GM20431 (cell line): ENCODE results near the gene LEO1.

Experiments used
- in situ Hi-C: fragments of 300-500 bp; cut with MseI, MboI; formaldehyde crosslinking; loops from one replicate; pipeline ENCODE4 v1.15.0; 2020; ENCODE audit warnings: low sequenced_read_pairs; ENCODE audit not compliant: unreplicated experiment

Gene LEO1

DNA sequence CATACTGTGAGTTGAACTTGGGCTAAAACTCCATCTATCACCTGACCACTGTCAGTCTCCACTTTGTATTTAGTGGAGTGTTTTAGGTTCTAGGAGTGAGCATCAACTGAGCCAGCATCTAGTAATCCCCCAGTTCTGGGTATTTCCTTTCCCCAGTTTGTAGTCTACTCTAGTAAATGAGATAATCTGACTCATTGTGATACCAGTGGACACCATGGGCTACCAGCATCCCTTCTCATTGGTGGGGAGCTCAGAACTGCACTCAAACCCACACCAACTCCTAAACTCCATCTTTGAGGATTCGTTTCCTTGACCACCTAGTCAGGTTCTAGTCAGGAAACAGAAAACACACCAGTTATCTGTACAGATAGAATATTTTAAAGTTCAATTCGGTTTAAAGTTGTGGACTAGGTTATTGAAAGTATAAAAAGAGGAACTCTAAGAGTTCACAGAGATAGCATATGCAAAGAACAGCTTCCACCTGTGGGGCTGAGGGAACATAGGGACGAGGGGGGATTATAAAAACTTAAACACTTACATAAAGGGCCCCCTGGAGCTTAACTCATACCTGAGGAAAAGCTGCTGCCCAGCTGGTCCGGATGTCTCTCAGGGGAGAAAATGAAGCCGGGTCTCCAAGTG lies 36.0 kb downstream of the LEO1 start:
- in situ Hi-C loops, result no loop called here

DNA sequence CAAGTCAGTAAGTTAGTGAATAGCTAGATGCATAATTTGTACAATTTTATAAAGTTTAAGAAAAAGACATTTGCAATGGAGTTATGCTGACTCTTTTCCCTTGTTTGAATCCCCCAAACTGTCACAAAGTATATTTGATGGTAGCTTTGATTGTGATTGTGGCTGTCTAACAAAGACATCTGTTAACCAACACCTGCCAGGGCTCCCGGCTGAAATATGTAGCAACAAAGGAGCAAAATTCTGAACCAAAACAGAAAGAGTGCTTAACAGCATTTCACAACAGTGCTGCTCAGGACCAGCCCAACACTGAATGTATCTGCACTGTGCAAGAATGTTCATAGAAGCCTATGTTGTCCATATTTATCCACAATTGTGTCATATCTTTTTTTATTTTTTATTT lies 39.4 kb downstream of the LEO1 start:
- in situ Hi-C loops, result no loop called here

DNA sequence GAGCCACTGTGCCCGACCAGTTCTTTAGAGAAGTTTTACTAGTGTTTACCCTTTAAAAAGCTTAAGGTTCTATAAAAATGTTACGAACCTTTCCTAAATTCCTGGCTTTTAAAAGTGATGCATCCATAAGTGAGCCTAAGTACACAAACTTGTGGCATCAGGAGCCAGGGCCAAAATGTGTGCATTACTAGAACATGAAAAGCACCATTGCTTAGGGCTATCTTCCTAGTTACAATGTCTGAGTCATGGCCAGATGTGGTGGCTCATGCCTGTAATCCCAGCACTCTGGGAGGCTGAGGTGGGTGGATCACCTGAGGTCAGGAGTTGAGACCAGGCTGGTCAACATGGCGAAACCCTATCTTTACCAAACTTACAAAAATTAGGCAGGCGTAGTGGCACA lies 39.9 kb downstream of the LEO1 start:
- in situ Hi-C loops, result no loop called here

DNA sequence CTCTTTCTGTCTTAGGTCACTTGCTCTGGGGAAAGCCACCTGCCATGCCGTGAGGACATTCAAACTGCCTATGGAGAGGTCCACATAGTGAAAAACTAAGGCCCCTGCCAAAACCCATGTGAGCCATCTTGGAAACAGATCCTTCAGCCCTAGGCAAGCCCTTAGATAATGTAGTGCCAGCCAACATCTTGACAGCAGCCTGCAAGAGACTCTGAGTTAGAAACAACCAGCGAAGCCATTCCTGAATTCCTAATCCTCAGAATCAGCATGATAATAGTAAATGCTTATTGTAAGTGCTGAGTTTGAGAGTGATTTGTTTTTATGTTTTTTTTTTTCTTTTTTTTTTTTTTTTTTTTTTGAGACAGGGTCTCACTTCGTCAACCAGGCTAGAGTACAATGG lies 40.6 kb downstream of the LEO1 start:
- in situ Hi-C loops, result no loop called here

DNA sequence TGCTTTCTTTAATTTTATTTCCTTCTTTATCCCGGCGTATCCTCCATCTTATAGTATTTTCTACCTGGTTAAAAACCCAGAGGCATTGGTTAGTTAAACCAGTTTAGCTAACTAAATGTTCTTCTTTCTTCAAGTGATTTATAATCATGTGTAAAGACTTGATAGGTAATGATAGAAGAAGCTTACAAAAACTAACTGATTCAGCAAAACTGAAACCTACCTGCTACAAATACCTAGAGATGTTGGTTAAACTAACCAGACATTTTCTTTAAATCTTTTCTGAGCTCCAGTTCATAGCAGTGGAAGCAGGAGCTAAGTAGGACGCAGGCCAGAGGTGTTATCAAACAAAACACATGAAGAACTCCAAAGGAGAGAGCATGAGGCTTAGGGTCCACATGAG lies 44.8 kb downstream of the LEO1 start:
- in situ Hi-C loops, result no loop called here

DNA sequence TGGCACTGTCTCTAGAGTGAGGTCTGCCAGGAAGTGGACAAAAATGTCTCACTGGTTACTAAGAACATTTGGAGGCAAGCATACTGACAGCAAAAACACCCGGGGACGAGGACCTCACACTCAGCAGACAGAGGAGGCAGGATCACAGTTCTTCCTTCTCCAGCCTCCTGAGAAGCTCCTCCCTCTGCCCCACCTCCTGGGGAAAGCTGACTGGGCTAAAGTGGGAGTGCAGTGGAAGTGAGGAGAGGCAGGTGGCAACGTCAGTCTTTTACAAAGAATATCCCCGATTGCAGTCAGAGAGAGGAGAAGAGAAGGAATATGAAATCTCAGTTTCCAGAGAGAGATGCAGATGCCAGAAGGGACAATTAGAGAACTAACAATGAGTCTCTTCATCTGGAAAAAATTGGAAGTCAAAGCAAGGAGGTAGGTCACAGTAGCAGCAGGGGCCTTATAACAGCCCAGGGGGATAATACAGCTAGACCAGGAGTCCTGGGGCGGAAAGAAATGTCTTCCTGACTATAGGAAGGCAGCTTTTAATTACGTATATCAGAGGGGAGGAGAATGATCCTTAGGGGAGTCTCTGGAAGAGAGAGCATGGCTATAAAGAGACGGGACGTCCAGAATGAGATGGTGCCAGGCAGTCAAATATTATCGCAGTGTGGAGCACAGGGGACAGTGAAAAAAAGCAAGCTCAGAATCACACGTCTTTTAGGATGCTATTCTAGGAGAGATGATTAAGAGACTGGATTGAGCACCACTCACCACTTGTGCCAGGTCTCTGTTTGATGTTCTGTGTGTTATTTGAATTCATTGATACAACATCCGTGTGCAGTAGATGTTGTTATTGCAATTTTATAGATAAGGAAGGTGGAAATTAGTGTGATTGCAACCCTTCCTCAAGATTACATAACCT lies 47.2 kb downstream of the LEO1 start:
- in situ Hi-C loops, result no loop called here

DNA sequence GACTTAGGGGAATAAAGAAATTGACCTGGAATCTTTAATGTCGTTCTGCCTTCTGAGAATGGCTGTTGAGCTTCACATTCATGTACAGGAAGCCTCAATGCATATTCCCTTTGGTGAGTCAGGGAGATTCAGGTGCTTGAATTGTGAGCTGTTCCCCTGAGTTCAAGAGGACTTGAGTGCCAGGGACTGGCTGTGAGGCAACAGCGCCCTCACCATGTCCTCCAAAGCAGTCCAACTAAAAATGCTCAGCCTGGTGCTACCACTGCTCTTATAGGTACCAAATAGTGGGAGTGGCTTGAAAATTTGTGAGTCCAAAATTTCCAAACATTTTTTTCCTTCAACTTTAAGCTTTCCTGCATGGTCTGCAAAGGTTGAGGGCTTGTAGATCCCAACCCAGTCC lies 54.1 kb downstream of the LEO1 start:
- in situ Hi-C loops, result no loop called here

DNA sequence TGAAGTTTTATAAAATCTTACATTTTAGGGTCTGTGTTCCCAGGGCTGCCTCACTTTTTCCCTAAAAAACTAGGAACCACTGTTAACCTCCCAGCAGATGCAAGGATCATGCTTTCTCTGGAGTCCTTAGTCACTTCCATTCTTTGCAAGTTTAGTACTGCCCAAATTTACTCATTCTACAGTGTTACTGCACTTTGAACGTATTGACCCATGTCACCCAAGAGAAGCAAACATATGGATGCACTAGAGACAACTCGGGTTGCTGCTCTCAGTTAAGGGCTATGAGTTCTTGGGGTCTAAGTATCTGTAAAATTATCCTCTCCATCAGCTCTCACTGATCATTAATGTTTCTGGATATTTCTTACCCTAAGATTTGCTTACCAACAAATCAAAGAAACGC lies 59.0 kb downstream of the LEO1 start:
- in situ Hi-C loops, result no loop called here

DNA sequence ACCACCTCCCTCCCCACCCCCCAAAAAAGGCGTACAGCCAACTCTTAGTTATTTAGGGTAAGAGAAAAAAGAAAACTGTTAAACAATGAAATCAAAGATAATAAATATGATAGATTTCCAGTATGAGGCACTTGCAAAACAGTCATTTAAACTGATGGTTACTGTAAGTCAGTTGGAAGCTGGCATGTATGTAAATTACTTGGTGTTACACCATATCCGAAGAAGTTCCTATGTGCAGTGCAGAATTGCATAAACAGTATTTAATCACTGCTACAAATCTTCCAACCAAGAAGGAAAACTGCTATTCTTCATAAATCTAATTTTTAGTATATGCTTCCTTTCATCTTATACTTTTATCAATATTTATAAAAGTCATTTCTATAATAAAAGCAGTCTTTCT lies 62.0 kb downstream of the LEO1 start:
- in situ Hi-C loops, result no loop called here

DNA sequence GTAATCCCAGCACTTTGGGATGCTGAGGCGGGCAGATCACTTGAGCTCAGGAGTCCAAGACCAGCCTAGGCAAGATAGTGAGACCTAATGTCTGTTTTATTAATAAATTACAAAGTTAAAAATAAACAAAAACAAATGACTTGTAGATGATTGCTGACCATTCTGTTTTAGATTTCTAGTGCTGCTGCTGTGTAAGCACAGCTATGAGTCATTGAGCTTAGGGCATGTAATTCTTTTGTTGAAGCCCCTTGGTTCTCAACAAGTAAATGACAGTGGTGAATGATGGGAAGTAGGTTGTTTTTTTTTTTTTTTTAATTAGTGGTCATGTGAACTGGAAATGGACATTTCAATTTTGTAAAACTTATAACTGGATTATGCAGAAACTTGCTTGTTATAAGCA lies 63.3 kb downstream of the LEO1 start:
- in situ Hi-C loops, result no loop called here

DNA sequence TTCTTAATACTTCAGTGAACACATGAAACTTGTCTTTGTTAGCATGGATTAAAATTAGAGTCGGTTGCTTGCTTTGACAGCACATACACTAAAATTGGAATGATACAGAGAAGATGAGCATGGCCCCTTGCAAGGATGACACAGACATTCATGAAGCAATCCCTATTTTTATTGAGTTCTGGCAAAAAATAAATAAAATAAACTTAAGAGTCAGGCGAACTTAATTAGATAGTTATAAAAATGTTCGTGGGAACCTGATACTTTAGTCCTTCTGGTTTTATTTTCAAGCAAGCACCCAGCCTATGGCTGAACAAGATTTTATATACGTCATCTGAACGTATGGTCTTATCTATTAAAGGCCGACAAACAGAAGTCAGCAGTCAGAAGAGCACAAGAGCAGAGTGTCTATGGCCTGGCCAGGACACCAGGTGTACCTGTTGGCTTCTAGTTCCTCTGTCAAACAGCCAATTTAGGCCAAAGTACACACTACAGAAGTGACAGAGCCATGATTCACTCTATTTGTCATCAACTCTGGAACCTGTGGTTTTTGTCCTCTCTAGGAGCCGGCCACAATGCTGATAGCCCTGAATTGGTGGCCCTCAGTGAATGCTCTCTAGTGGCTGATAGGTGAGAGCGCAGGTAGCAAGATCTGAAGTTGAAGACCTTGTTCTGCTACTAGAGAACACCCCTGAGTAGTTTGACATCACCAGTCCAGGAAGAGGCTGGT lies 64.3 kb downstream of the LEO1 start:
- in situ Hi-C loops, result no loop called here

DNA sequence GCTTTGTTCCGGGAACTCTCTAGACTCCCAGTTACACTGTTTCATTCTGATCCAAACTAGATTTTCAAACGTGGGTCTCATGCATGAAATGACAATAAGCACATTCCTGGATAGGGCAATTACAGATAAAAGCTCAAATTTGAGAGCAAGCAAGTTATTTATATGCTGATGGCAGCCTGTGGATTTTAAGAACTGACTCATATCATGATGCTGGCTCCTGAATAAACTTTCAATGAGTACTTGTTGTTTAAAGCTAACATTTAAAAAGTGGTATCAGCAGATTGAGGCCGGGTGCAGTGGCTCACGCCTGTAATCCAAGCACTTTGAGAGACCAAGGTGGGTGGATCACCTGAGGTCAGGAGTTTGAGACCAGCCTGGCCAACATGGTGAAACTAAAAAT lies 66.6 kb downstream of the LEO1 start:
- in situ Hi-C loops, result no loop called here

DNA sequence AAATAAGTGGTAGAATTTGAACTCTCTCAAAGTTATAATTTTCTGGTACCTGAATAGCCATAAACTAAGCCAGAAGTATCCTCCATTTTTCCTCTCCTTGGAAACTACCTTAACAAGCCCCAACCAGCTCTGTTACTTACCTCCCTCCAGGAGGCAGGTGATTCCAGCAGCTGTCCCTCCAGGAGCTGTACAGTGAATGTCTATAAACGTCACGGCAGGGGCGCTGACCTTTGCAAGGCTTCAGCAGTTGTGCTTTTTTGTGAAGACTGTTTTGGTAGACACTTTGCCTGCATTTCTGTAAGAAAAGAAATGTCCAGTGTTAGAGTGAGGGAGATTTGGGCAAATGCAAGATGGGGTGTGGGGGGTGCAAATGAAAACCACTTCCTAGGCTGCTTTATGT lies 67.2 kb downstream of the LEO1 start:
- in situ Hi-C loops, result no loop called here

DNA sequence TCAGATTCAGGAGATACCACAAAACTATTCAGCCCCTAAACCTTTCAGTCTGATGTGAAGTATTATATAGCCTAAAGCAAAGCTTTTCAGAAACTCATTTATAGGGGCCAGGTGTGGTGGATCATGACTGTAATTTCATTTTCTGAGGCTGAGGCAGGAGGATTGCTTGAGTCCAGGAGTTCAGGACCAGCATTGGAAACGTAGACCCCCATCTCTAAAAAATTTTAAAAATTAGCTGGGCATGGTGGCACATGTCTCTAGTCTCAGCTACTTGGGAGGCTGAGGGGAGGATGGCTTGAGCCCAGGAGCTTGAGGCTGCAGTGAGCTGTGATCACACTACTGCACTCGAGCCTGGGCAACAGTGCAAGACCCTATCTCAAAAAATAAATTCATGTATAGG lies 82.1 kb downstream of the LEO1 start:
- in situ Hi-C loops, result no loop called here

DNA sequence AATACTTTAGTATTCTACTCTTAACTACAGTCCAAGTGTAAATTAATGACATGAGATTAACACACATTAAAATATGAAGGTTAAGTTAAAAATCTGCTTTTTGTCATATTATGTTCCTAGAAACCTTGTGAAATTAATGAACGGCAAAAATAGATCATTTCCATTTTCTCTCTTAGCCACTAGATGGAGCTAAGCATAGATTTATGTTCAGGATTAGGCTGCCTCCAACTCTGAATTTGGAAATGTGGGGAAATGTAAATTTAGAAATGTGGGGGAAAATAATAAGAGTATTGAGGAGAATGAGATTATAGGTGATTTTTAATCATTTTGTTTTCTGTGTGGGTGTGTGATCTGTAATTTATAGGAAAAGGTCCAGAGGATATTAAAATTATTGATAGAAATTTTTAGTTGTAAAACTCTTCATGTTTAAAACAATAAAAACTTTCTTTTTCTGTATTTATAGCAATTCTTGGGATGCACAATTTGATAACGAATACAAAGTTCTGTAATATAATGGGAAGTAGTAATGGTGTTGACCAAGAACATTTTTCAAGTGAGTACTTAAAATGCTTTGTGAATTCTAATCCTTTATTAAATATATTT lies 82.9 kb downstream of the LEO1 start:
- in situ Hi-C loops, result no loop called here
